ENCODE results near the gene LIMA1.

The LIMA1 gene

GRCh38 chr12:50246197-50246865 lies 37.0 kb downstream of the LIMA1 start:
- no peak overlapping the region for H2AFZ ChIP-seq (ENCODE audit: low read depth, low read length)

GRCh38 chr12:50243507-50243906 lies 39.8 kb downstream of the LIMA1 start:
- H3K4me3 ChIP-seq (ENCODE audit: low read depth in 1 of 2, low read length in 2 of 2) = no peak overlapping the region

More at GRCh38 chr12:50246197-50246865, 37.0 kb downstream of the LIMA1 start:
- ATAC-seq (ENCODE audit: insufficient read depth, low read depth) = no peak
- Histone ChIP-seq H3K4me2 (ENCODE audit: insufficient read depth, low read length) (no peak overlapping the region), H3K9me3 (ENCODE audit: insufficient read depth, low read length, severe bottlenecking) (no peaks in the 10 kb centered on the region), H3K36me3 (ENCODE audit: insufficient read depth, low read length) (no peaks in the 10 kb centered on the region), H3K27me3 (ENCODE audit: insufficient read depth, low read length, poor library complexity) (no peaks in the 10 kb centered on the region), H4K20me1 (ENCODE audit: insufficient read depth, low read length) (no peaks in the 10 kb centered on the region), H3K9ac (ENCODE audit: low read depth, low read length) (no peak overlapping the region), H3K79me2 (ENCODE audit: insufficient read depth, low read length) (no peaks in the 10 kb centered on the region), H3K27ac (ENCODE audit: low read length) (no peak overlapping the region), H3K4me1 (ENCODE audit: insufficient read depth, low read length) (no peaks in the 10 kb centered on the region), H3K4me3 (ENCODE audit: low read depth in 1 of 2, low read length in 2 of 2) (no peak overlapping the region)
- TF ChIP-seq EZH2 (IDR thresholded peaks at IDR 0.05; ENCODE audit: borderline replicate concordance, low read depth, low read length, severe bottlenecking) = no peak
- TF ChIP-seq, protein P1, sequence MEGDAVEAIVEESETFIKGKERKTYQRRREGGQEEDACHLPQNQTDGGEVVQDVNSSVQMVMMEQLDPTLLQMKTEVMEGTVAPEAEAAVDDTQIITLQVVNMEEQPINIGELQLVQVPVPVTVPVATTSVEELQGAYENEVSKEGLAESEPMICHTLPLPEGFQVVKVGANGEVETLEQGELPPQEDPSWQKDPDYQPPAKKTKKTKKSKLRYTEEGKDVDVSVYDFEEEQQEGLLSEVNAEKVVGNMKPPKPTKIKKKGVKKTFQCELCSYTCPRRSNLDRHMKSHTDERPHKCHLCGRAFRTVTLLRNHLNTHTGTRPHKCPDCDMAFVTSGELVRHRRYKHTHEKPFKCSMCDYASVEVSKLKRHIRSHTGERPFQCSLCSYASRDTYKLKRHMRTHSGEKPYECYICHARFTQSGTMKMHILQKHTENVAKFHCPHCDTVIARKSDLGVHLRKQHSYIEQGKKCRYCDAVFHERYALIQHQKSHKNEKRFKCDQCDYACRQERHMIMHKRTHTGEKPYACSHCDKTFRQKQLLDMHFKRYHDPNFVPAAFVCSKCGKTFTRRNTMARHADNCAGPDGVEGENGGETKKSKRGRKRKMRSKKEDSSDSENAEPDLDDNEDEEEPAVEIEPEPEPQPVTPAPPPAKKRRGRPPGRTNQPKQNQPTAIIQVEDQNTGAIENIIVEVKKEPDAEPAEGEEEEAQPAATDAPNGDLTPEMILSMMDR (IDR thresholded peaks at IDR 0.05; ENCODE audit: borderline replicate concordance, extremely low read depth, low read length, poor library complexity, severe bottlenecking) = no peak
- DNase-seq = no peak

DNA sequence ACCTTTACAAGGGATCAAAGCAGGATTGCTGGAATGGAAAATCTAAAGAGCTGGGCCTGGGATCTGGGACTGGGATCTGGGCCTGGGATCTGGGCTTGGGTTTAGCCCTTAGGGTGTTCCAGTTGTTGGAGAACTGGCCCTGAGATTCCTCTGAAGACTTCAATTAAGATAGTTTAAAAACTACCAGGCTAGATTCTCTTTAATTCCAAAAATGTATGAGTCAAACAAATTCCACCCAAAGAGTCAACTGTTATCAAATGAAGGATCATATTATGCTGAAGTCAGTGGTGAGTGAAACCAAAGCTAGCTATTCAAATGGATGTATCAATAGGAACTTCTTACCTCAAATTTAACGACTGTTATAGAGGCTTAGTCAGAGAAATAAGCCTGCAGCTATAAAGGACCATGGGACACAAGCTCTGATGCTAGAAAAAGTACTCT lies 40.5 kb downstream of the LIMA1 start:
- Histone ChIP-seq H4K20me1 (ENCODE audit: insufficient read depth, low read length) (no peaks in the 10 kb centered on the region), H3K4me2 (ENCODE audit: insufficient read depth, low read length) (no peak overlapping the region), H2AFZ (ENCODE audit: low read depth, low read length) (no peak overlapping the region), H3K27ac (ENCODE audit: low read length) (no peak overlapping the region), H3K9ac (ENCODE audit: low read depth, low read length) (no peak overlapping the region), H3K36me3 (ENCODE audit: insufficient read depth, low read length) (no peaks in the 10 kb centered on the region), H3K79me2 (ENCODE audit: insufficient read depth, low read length) (no peaks in the 10 kb centered on the region), H3K4me1 (ENCODE audit: insufficient read depth, low read length) (no peaks in the 10 kb centered on the region), H3K9me3 (ENCODE audit: insufficient read depth, low read length, severe bottlenecking) (no peaks in the 10 kb centered on the region), H3K4me3 (ENCODE audit: low read depth in 1 of 2, low read length in 2 of 2) (no peak overlapping the region), H3K27me3 (ENCODE audit: insufficient read depth, low read length, poor library complexity) (no peaks in the 10 kb centered on the region)
- no peak for TF ChIP-seq EZH2 (IDR thresholded peaks at IDR 0.05; ENCODE audit: borderline replicate concordance, low read depth, low read length, severe bottlenecking)
- TF ChIP-seq, protein P1 (IDR thresholded peaks at IDR 0.05; ENCODE audit: borderline replicate concordance, extremely low read depth, low read length, poor library complexity, severe bottlenecking) = no peak
- no peak for DNase-seq
- no peak for ATAC-seq (ENCODE audit: insufficient read depth, low read depth)

More at GRCh38 chr12:50243507-50243906, 39.8 kb downstream of the LIMA1 start:
- ATAC-seq (ENCODE audit: insufficient read depth, low read depth) = no peak
- Histone ChIP-seq H3K27ac (ENCODE audit: low read length) (no peak overlapping the region), H3K4me2 (ENCODE audit: insufficient read depth, low read length) (no peak overlapping the region), H3K4me1 (ENCODE audit: insufficient read depth, low read length) (no peaks in the 10 kb centered on the region), H3K27me3 (ENCODE audit: insufficient read depth, low read length, poor library complexity) (no peaks in the 10 kb centered on the region), H2AFZ (ENCODE audit: low read depth, low read length) (no peak overlapping the region), H3K36me3 (ENCODE audit: insufficient read depth, low read length) (no peaks in the 10 kb centered on the region), H3K9me3 (ENCODE audit: insufficient read depth, low read length, severe bottlenecking) (no peaks in the 10 kb centered on the region), H4K20me1 (ENCODE audit: insufficient read depth, low read length) (no peaks in the 10 kb centered on the region), H3K79me2 (ENCODE audit: insufficient read depth, low read length) (no peaks in the 10 kb centered on the region), H3K9ac (ENCODE audit: low read depth, low read length) (no peak overlapping the region)
- no peak for DNase-seq
- TF ChIP-seq, protein P1 (IDR thresholded peaks at IDR 0.05; ENCODE audit: borderline replicate concordance, extremely low read depth, low read length, poor library complexity, severe bottlenecking) = no peak
- TF ChIP-seq EZH2 (IDR thresholded peaks at IDR 0.05; ENCODE audit: borderline replicate concordance, low read depth, low read length, severe bottlenecking) = no peak

Measured in DND-41 (cell line).